GM12875 (cell line): ENCODE data around the gene WDR1.

Experiments used
- H3K4me3 ChIP-seq: one replicate; pipeline ENCODE4 v1.5.1; 2011; ENCODE audit warnings: low read depth, low read length, control low read depth
- TF ChIP-seq, protein P1 (sequence below): IDR thresholded peaks from 2 replicates; pipeline ENCODE4 v1.5.1; 2011; ENCODE audit warnings: low read depth, mild to moderate bottlenecking, control low read depth, inconsistent platforms, low read length, moderate library complexity, borderline replicate concordance; ENCODE audit not compliant: insufficient read depth

The WDR1 gene

GRCh38 chr4:10053635-10054453, 62.8 kb downstream of the WDR1 start:
- H3K4me3 ChIP-seq: no peak overlapping the region
- TF ChIP-seq, protein P1, sequence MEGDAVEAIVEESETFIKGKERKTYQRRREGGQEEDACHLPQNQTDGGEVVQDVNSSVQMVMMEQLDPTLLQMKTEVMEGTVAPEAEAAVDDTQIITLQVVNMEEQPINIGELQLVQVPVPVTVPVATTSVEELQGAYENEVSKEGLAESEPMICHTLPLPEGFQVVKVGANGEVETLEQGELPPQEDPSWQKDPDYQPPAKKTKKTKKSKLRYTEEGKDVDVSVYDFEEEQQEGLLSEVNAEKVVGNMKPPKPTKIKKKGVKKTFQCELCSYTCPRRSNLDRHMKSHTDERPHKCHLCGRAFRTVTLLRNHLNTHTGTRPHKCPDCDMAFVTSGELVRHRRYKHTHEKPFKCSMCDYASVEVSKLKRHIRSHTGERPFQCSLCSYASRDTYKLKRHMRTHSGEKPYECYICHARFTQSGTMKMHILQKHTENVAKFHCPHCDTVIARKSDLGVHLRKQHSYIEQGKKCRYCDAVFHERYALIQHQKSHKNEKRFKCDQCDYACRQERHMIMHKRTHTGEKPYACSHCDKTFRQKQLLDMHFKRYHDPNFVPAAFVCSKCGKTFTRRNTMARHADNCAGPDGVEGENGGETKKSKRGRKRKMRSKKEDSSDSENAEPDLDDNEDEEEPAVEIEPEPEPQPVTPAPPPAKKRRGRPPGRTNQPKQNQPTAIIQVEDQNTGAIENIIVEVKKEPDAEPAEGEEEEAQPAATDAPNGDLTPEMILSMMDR: no peak

GRCh38 chr4:10051517-10052135, 65.0 kb downstream of the WDR1 start:
- TF ChIP-seq, protein P1: no peak

GRCh38 chr4:10050721-10051120, 65.9 kb downstream of the WDR1 start:
- no peak overlapping the region for H3K4me3 ChIP-seq
- TF ChIP-seq, protein P1: no peak

More at GRCh38 chr4:10051517-10052135, 65.0 kb downstream of the WDR1 start:
- no peak overlapping the region for H3K4me3 ChIP-seq

DNA sequence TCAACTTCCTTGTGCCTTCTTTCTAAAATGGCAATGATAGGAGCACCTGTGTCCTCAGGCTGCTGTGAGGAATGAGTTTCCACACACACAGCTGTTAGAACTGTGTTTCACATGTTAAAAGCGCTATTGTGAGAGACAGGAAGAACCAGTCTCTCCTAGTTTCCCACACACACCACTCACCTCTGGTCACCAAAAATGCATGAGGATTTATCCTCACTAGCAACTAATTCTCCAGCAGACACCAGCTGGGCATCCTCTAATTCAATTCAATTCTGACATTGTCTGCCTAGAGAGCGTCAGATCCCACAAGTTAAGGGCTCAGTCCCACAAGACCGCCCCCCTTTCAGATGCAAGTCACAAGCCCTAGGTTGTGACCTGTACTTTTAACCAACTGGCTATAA, 66.3 kb downstream of the WDR1 start:
- TF ChIP-seq, protein P1: no peak
- H3K4me3 ChIP-seq: no peak overlapping the region

DNA sequence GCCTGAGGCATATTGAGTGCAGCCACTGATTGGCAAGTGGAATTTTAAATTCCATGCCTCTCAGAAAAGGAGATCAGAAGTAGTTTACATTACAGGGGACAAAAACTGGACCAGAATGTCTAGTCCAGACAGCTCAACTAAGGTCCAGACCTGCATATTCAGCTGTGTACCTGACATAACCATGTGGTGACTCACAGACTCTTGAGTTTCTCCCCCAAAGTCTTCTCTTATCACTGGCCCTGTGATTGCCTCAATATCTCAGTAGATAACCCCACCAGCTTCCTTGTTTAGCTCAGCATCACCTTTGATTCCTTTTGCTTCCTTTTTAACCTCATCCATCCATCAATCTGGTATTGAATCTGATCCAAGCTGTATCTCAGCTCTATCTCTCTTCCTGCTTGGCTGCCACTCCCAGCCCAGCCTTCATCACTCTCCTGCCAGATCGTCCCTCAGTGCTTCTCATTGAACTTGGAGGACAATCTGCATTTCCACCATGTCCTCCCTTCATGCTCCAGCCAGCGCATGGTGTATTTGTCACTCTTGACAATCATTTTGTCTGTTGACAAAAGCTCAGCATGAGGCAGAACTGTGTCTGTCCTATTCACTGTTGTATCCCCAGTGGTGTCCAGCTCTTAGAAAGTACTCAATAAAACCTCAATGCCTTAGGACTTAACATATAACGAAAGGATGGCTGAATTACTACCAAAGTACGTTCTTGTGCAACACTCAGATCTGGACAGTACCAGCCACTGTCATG, 67.5 kb downstream of the WDR1 start:
- TF ChIP-seq, protein P1: no peak
- no peak overlapping the region for H3K4me3 ChIP-seq

GRCh38 chr4:10047967-10048366, 68.6 kb downstream of the WDR1 start:
- no peak overlapping the region for H3K4me3 ChIP-seq
- TF ChIP-seq, protein P1: no peak
